Jurkat, Clone E6-1 (cell line): ENCODE measurements around the gene CDKN1B.

ENCODE experiments used
- DNase-seq: peaks from one replicate; pipeline ENCODE4 v3.0.0-alpha.2; 2011; ENCODE audit warnings: low read depth, low spot score
- H3K4me3 ChIP-seq: 2 replicates; pipeline ENCODE4 v1.5.1; 2011; ENCODE audit warnings: mild to moderate bottlenecking, low read length, control low read depth, moderate library complexity

Gene CDKN1B

DNA sequence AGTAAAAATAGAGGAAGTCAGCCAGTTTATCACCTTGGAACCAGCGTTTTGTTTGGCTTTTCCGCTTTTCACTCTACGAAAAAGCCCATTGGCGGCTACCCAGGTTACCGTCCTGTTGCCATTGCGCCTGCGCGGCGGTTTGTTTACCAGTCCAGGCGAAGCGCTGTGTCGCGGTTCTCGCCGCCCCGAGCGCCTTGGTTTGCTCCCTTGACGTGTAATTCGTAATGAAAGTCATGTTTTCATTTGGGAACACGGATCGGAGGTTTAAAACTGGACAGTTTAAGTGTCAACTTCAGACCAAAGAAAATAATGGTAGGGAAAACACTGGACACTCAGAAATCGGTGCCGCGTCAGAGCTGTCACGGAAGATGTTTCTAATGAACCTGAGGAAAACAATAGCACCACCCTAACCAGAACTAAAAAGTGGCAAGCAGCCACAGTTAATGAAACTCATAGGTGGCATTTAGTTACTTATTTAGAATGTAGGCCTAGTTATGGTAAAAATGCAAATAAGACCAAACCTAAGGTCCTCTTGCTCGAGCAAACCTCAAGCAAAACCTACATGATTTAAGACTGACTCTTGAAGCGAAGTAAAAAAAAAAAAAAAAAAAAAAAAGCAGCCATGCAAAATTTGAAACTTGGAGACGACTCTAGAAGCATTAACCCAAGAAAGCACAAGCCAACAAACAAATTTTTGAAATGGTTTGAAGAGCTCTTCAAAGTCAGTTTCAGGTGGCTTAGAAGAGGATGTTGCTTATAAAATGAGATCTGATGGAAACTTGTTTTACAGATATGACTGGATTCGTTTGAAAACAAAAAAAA lies 20.4 kb upstream of the CDKN1B start:
- peak overlapping the region; percentile 57 for H3K4me3 ChIP-seq
- DNase-seq: no peak

GRCh38 chr12:12699345-12699744 lies 17.8 kb upstream of the CDKN1B start:
- no peak for DNase-seq
- H3K4me3 ChIP-seq: no peak overlapping the region

- DNase-seq: no peak
- no peak overlapping the region for H3K4me3 ChIP-seq
These were observed 16.9 kb upstream of the CDKN1B start for GRCh38 chr12:12700254-12700653.

- no peak for DNase-seq
- H3K4me3 ChIP-seq: no peak overlapping the region
These were observed 15.7 kb upstream of the CDKN1B start for GRCh38 chr12:12701457-12701856.

- no peak overlapping the region for H3K4me3 ChIP-seq
- DNase-seq: no peak
These were observed 12.5 kb upstream of the CDKN1B start for GRCh38 chr12:12704593-12705230.

GRCh38 chr12:12705838-12706520 lies 11.2 kb upstream of the CDKN1B start:
- DNase-seq: peak; percentile 92

DNA sequence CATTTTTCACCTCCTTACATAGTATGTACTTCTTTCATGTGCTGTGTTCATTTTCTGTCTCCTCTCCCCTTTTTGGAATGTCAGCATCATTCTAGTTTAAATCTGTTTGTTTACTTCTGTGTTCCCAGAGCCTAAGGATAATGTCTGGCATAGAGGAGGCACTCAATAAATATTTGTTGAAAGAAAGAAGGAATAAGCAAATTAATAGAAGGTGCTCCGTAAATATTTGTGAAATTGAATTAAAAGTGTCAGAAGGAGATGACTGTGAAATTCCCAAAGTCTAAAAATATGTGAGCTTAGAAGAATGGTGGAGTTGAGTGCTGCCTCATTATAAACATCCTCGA lies 3.3 kb upstream of the CDKN1B start:
- no peak for DNase-seq
- peak overlapping the region; percentile 76 for H3K4me3 ChIP-seq

More at GRCh38 chr12:12705838-12706520, 11.2 kb upstream of the CDKN1B start:
- no peak overlapping the region for H3K4me3 ChIP-seq

GRCh38 chr12:12714276-12715021 lies 2.7 kb upstream of the CDKN1B start:
- H3K4me3 ChIP-seq: peak overlapping the region; percentile 76
- DNase-seq: no peak

GRCh38 chr12:12715128-12715458 lies 2.1 kb upstream of the CDKN1B start:
- DNase-seq: no peak

GRCh38 chr12:12715459-12716150 lies 1.6 kb upstream of the CDKN1B start:
- H3K4me3 ChIP-seq: peak overlapping the region; percentile 76
- DNase-seq: peak; percentile 72

More at GRCh38 chr12:12715128-12715458, 2.1 kb upstream of the CDKN1B start:
- H3K4me3 ChIP-seq: peak overlapping the region; percentile 76

GRCh38 chr12:12716151-12716792 lies 896 bp upstream of the CDKN1B start:
- H3K4me3 ChIP-seq: peak overlapping the region; percentile 76
- no peak for DNase-seq

DNA sequence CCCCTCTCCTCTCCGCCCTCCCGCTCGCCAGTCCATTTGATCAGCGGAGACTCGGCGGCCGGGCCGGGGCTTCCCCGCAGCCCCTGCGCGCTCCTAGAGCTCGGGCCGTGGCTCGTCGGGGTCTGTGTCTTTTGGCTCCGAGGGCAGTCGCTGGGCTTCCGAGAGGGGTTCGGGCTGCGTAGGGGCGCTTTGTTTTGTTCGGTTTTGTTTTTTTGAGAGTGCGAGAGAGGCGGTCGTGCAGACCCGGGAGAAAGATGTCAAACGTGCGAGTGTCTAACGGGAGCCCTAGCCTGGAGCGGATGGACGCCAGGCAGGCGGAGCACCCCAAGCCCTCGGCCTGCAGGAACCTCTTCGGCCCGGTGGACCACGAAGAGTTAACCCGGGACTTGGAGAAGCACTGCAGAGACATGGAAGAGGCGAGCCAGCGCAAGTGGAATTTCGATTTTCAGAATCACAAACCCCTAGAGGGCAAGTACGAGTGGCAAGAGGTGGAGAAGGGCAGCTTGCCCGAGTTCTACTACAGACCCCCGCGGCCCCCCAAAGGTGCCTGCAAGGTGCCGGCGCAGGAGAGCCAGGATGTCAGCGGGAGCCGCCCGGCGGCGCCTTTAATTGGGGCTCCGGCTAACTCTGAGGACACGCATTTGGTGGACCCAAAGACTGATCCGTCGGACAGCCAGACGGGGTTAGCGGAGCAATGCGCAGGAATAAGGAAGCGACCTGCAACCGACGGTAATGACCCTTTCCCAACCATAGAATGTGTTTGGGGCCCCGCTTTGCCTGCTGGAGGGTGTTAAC lies 615 bp downstream of the CDKN1B start:
- no peak for DNase-seq
- H3K4me3 ChIP-seq: peak overlapping the region; percentile 76

DNA sequence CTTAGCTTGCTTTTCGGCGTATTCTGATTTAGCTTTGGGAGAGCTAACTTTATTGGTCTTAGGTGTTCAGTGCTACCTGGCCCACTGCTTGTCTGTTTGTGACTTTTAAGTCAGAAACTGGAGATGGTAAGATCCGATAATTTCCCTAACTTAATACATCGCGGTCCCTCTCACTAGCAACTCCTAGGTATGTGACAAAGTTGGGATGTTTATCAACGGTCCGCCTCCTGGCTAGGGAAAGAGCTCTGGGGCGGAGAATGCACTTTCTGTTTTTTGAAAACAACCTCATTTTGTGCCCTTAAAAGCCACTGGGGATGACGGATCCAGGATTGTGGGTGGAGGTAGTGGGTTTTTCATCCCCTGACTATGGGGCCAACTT lies 1.2 kb downstream of the CDKN1B start:
- no peak for DNase-seq
- H3K4me3 ChIP-seq: peak overlapping the region; percentile 76

DNA sequence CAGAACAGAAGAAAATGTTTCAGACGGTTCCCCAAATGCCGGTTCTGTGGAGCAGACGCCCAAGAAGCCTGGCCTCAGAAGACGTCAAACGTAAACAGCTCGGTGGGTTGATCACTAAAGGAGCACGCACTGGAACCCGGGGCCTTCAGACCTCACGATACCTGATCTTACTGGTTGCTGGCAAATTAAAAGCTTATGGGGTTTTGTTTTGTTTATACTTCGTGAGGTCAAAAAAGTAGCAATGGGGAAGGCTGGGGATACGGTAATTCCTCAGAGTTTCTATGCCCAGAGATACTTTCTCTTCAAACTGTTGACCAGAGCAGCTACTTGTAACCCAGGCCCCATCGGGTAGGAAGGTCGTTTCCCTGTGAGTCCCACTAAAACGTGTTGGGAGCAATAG lies 1.7 kb downstream of the CDKN1B start:
- H3K4me3 ChIP-seq: peak overlapping the region; percentile 76
- no peak for DNase-seq

DNA sequence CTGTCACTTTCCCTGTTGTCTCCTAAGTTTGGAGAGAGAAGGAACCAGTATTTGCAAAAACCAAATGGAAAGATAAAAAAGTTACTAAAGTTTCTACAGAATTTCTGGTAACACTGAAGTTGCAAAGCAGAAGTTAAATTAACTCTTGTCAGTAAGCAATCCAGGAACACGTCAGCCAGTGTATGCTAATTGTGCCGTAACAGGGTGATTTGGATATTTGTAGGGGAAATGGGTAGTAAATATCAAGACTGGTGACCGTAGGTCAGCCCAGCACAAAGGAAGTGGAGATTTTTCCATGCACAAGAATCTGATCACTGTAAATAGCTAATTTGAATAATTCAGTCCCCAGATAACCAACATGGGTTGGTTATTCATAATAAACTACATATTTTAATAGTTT lies 2.3 kb downstream of the CDKN1B start:
- DNase-seq: no peak
- peak overlapping the region; percentile 76 for H3K4me3 ChIP-seq

DNA sequence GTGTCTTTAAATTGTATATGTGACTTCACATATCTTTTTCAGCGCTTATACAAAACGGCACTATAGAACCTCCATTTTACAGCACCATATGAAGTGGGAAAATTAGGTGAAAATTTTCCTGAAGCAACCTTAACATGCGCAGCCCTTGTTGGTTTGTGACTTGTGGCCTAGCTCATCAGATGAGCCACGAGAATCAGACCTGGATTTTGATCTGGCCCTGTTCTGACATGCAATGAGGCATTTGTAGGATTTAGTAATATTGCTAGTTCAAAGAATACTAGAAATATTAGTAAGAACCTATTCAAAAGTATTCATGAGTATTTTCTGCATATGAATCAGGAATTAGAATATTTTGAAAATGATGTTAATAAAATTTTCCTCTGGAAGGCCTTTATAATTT lies 2.9 kb downstream of the CDKN1B start:
- no peak for DNase-seq
- H3K4me3 ChIP-seq: peak overlapping the region; percentile 76

DNA sequence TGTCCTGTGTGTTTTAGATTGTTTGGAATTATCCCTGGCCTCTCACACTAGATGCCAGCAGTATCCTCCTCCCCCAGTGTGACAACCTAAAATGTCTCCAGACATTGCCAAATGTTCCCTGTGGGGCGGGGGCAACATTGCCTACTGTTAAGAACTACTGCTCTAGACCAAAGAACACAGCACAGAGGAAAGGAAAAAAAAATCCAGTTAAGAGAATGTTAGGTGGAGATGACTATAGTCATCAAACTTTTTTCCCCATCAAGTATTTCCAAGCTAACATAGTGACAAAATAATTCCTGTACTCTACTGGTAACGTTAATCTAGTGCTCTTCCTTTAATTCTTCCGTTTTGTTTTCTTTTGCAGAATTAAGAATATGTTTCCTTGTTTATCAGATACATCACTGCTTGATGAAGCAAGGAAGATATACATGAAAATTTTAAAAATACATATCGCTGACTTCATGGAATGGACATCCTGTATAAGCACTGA lies 3.5 kb downstream of the CDKN1B start:
- DNase-seq: no peak
- H3K4me3 ChIP-seq: peak overlapping the region; percentile 76
